H1 (cell line): Measurements from ENCODE around the gene SLC7A8.

Experiments used
- ATF2 ChIP-seq: IDR thresholded peaks from 2 replicates; pipeline ENCODE4 v1.6.1; 2012; ENCODE audit warnings: low read length, inconsistent platforms
- BRCA1 ChIP-seq: IDR thresholded peaks from 2 replicates; pipeline ENCODE4 v1.6.1; 2012; ENCODE audit warnings: low read depth, low read length, improper control_type of control experiment
- CHD2 ChIP-seq: IDR thresholded peaks from 2 replicates; pipeline ENCODE4 v1.6.1; 2012; ENCODE audit warnings: low read length, improper control_type of control experiment
- CTCF ChIP-seq, 3 experiments: IDR thresholded peaks; 1 replicate in 2 of 3; 2 replicates in 1 of 3; pipeline versions ENCODE4 v1.5.1 to v1.6.1; 2011; ENCODE audit warnings: low read length in 3 of 3, mild to moderate bottlenecking in 3 of 3, inconsistent platforms in 2 of 3, low read depth in 1 of 3, moderate library complexity in 1 of 3; ENCODE audit not compliant: insufficient read depth in 1 of 3; ENCODE audit errors: control extremely low read depth in 1 of 3
- JUND ChIP-seq: IDR thresholded peaks from 2 replicates; pipeline ENCODE4 v1.6.1; 2011; ENCODE audit warnings: mild to moderate bottlenecking, improper control_type of control experiment, low read length

- TF ChIP-seq CTCF (IDR thresholded peaks at IDR 0.05; ENCODE audit: control extremely low read depth in 1 of 3, insufficient read depth in 1 of 3, low read depth in 1 of 3, low read length in 3 of 3) (no peak), BRCA1 (no peak), ATF2 (no peak), CHD2 (no peak), JUND (no peak)
Observed at GRCh38 chr14:23095196-23096108, 88.0 kb downstream of the SLC7A8 start, which contains the start of gene C14orf119.
